Testis (tissue), 3 donors: Measurements from ENCODE around the gene SPAAR. TPM values are rescaled to one million over a fixed set of nuclear protein-coding genes. Genes with fewer than 3 reads are reported as not detected.
"Not testable (repeated sequence)": the region's sequence is repeated elsewhere in the genome, so short reads cannot be mapped to it uniquely, and the experiment has no call there.

Experiments
- DNase-seq: peaks from one replicate; pipeline ENCODE4 v3.0.0-alpha.2; 2019
- H3K27ac ChIP-seq, 2 donors: fragments of 200-600 bp; sonication (generic); one replicate each; pipeline ENCODE4 v1.5.1; 2019
- H3K27me3 ChIP-seq: fragments of 200-600 bp; sonication (generic); one replicate; pipeline ENCODE4 v1.5.1; 2019
- H3K36me3 ChIP-seq: fragments of 200-600 bp; sonication (generic); one replicate; pipeline ENCODE4 v1.5.1; 2017; ENCODE audit warnings: low read depth; ENCODE audit errors: missing control alignments
- H3K4me1 ChIP-seq: fragments of 200-600 bp; sonication (generic); one replicate; pipeline ENCODE4 v1.5.1; 2019
- H3K4me3 ChIP-seq, 2 donors: fragments of 200-600 bp; sonication (generic); one replicate each; pipeline ENCODE4 v1.5.1; 2017 to 2019
- H3K9me3 ChIP-seq: fragments of 200-600 bp; sonication (generic); one replicate; pipeline ENCODE4 v1.5.1; 2017
- POLR2A ChIP-seq: fragments of 450-650 bp; IDR thresholded peaks from one replicate; pipeline ENCODE4 v1.6.1; 2017; ENCODE audit warnings: antibody characterized with exemption, mild to moderate bottlenecking, moderate library complexity
- WGBS, 2 donors: methylation state at CpG; one replicate each; pipeline ENCODE4 v1.1.5; 2018; 5-methylcytosine and 5-hydroxymethylcytosine counted together
- intact Hi-C: fragments of 100-400 bp; cut with DNase I; formaldehyde crosslinking; loops from one replicate; pipeline ENCODE4 v1.15.1; 2023; ENCODE audit warnings: low total_unique reads
- polyA plus RNA-seq: library from polyadenylated mRNA; stranded (reverse); fragments of 350-450 nt; fragmentation: Illumina TruSeq; extraction: RNeasy Lipid Tissue Mini Kit (QIAGEN cat#74804); gene quantifications from one replicate; pipeline ENCODE4 v1.2.3, GENCODE V29; 2014; ENCODE audit warnings: low read depth, low replicate concordance; ENCODE audit not compliant: insufficient read depth
- total RNA-seq, 2 donors: library from RNA; depleted of rRNA; stranded (reverse); fragments of >200 nt; gene quantifications; one replicate each; pipeline ENCODE4 v1.2.3, GENCODE V29; 2016
- TF ChIP-seq, protein P1 (sequence below), 3 experiments: fragments of 450-650 bp in 2 of 3; fragments of 200-600 bp in 1 of 3; sonication (generic) in 1 of 3; IDR thresholded peaks; one replicate each; pipeline ENCODE4 v1.5.1; 2016 to 2019; ENCODE audit warnings: antibody characterized with exemption in 3 of 3, mild to moderate bottlenecking in 2 of 3, moderate library complexity in 1 of 3

Gene SPAAR
- total and polyA plus RNA-seq, 3 donors from 2014 or later = 15.0 to 69.8 (median 56.9) TPM

DNA sequence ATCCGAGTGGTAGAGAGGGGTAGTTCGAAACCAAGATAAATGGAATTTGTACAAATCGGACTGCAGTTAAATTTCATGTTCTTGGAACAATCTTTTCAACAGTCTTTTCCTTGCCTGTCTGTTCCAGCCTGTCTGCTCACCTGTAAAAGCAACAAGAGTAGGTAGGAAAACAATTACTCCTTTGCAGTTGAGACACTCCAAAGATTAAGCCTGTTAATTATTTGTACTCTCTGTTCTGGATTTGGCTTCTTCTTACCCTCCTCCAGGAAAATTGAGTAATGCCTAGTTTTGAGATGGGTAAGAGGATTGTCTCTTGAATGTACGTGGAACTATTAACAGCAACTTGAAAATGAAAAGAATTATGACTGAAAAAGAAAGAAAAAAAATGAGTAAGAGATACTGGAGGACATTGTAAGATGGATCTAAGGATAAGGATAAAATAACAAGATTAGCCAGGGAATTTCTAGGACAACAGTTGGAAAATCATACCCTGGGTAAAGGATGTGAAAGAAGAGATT is 24.3 kb downstream of the SPAAR start:
- H3K36me3 ChIP-seq = no peaks in the 10 kb centered on the region
- H3K9me3 ChIP-seq = no peaks in the 10 kb centered on the region
- no peak overlapping the region for H3K27ac ChIP-seq
- intact Hi-C loops = no loop called here
- no peaks in the 10 kb centered on the region for H3K4me1 ChIP-seq
- 81 to 82% methylated on average over 4 of the region's 4 CpGs for WGBS, 2 donors
- H3K27me3 ChIP-seq = no peaks in the 10 kb centered on the region
- DNase-seq = no peak
- H3K4me3 ChIP-seq = no peak overlapping the region
- TF ChIP-seq POLR2A = no peak
- TF ChIP-seq, protein P1, sequence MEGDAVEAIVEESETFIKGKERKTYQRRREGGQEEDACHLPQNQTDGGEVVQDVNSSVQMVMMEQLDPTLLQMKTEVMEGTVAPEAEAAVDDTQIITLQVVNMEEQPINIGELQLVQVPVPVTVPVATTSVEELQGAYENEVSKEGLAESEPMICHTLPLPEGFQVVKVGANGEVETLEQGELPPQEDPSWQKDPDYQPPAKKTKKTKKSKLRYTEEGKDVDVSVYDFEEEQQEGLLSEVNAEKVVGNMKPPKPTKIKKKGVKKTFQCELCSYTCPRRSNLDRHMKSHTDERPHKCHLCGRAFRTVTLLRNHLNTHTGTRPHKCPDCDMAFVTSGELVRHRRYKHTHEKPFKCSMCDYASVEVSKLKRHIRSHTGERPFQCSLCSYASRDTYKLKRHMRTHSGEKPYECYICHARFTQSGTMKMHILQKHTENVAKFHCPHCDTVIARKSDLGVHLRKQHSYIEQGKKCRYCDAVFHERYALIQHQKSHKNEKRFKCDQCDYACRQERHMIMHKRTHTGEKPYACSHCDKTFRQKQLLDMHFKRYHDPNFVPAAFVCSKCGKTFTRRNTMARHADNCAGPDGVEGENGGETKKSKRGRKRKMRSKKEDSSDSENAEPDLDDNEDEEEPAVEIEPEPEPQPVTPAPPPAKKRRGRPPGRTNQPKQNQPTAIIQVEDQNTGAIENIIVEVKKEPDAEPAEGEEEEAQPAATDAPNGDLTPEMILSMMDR (IDR thresholded peaks at IDR 0.05) = no peak

DNA sequence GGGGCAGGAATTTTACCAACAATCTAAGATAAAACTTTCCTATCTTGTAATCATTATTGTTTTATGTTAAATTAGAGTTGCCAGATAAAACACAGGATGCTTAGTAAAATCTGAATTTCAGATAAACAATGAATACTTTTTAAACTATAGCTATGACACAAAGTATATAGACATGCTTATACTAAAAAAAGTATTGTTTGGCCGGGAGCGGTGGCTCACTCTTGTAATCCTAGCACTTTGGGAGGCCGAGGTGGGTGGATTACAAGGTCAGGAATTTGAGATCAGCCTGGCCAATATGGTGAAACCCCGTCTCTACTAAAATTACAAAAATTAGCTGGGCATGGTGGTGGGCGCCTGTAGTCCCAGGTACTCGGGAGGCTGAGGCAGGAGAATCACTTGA is 24.8 kb downstream of the SPAAR start:
- WGBS, 2 donors = 89 to 90% methylated on average over 6 of the region's 6 CpGs
- H3K4me1 ChIP-seq, H3K27me3 ChIP-seq, H3K36me3 ChIP-seq, H3K27ac ChIP-seq, H3K9me3 ChIP-seq, intact Hi-C loops, H3K4me3 ChIP-seq, DNase-seq: not testable (repeated sequence)

GRCh38 chr9:35935261-35935660 is 26.0 kb downstream of the SPAAR start:
- H3K9me3 ChIP-seq = no peaks in the 10 kb centered on the region
- no peak for TF ChIP-seq POLR2A
- TF ChIP-seq, protein P1 (IDR thresholded peaks at IDR 0.05) = no peak
- 96% methylated on average over 4 of the region's 4 CpGs for WGBS, 2 donors
- no peaks in the 10 kb centered on the region for H3K36me3 ChIP-seq
- intact Hi-C loops = no loop called here
- DNase-seq = no peak
- no peaks in the 10 kb centered on the region for H3K4me1 ChIP-seq
- H3K27ac ChIP-seq = no peak overlapping the region
- H3K27me3 ChIP-seq = no peaks in the 10 kb centered on the region
- H3K4me3 ChIP-seq = no peak overlapping the region

GRCh38 chr9:35935755-35936509 is 26.6 kb downstream of the SPAAR start:
- Histone ChIP-seq H3K4me1 (no peaks in the 10 kb centered on the region), H3K9me3 (no peaks in the 10 kb centered on the region), H3K27me3 (no peaks in the 10 kb centered on the region), H3K27ac (no peak overlapping the region), H3K4me3 (no peak overlapping the region), H3K36me3 (no peaks in the 10 kb centered on the region)
- intact Hi-C loops = no loop called here
- DNase-seq = no peak
- WGBS, 2 donors = 75 to 85% methylated on average over 7 of the region's 7 CpGs
- TF ChIP-seq POLR2A = no peak
- TF ChIP-seq, protein P1 (IDR thresholded peaks at IDR 0.05) = no peak

DNA sequence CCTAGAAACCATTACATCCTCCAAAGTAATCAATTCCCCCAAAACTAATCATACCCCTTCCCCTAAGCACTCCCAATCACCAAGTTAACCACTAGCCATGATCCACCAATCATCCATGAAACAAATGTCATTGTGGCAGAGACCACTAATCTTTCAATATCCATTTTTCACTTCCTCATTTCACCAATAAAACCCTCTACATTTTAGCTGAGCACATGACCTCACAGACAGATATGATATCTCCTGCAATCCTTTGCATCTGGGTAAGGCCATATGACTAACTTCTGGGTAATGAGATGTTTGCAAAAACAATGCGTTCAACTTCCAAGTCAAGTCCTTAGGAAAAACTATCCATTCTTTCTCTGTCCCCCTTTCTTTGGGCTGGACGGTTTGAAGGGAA is 27.9 kb downstream of the SPAAR start:
- H3K4me3 ChIP-seq = no peak overlapping the region
- no peaks in the 10 kb centered on the region for H3K27me3 ChIP-seq
- no peaks in the 10 kb centered on the region for H3K36me3 ChIP-seq
- H3K4me1 ChIP-seq = no peaks in the 10 kb centered on the region
- 89 to 93% methylated on average over 2 of the region's 2 CpGs for WGBS, 2 donors
- H3K9me3 ChIP-seq = no peaks in the 10 kb centered on the region
- no peak for TF ChIP-seq POLR2A
- TF ChIP-seq, protein P1 (IDR thresholded peaks at IDR 0.05) = no peak
- no peak for DNase-seq
- H3K27ac ChIP-seq = no peak overlapping the region
- intact Hi-C loops = no loop called here
